ENCODE results near the gene PPP1R26. TPM values are rescaled to one million over a fixed set of nuclear protein-coding genes. Genes with fewer than 3 reads are reported as not detected.

The PPP1R26 gene
- total and polyA plus RNA-seq, 2 experiments from 2014 or later: 10.7 to 49.8 TPM

- peak overlapping the region; percentile 83 for H3K4me3 ChIP-seq
- H3K79me2 ChIP-seq (replicated peaks; ENCODE audit: insufficient read depth): peaks cover 19% of the 10 kb centered on the region
- 0 out of 2 replicates have a peak, but pooled peaks cover 3% of the 10 kb centered on the region for H3F3A ChIP-seq (replicated peaks; ENCODE audit: low read depth)
- peaks cover 10% of the 10 kb centered on the region for H3K27me3 Mint-ChIP-seq (ENCODE audit: insufficient read depth, low read depth, poor library complexity)
- no peaks in the 10 kb centered on the region; the same call in 1 of the 2 replicates for H3K4me1 ChIP-seq (ENCODE audit: insufficient read depth)
- no peak overlapping the region for H3K27ac Mint-ChIP-seq
- H3K27me3 ChIP-seq (ENCODE audit: insufficient read depth): no peaks in the 10 kb centered on the region
- peaks cover 8% of the 10 kb centered on the region; the same call in 1 of the 2 replicates for H3K36me3 ChIP-seq (ENCODE audit: insufficient read depth)
- no peaks in the 10 kb centered on the region; the same call in none of the 2 replicates for H4K20me1 ChIP-seq (replicated peaks; ENCODE audit: insufficient read depth)
- no peak overlapping the region for H3K27ac ChIP-seq (ENCODE audit: low read depth)
- peak overlapping the region; percentile 95 for H3K4me2 ChIP-seq
- peak; percentile 89 for DNase-seq (ENCODE audit: low spot score)
- H2AFZ ChIP-seq: peak overlapping the region; percentile 94
- no peaks in the 10 kb centered on the region for H3K9me2 ChIP-seq (ENCODE audit: insufficient read depth)
- peak; percentile 75 for ATAC-seq
- H3K4me1 Mint-ChIP-seq: peaks cover 12% of the 10 kb centered on the region
- H3K4me3 Mint-ChIP-seq: peak overlapping the region; percentile 82
- peaks cover 31% of the 10 kb centered on the region for H3K36me3 Mint-ChIP-seq (ENCODE audit: low read depth)
- TF ChIP-seq, protein P1, sequence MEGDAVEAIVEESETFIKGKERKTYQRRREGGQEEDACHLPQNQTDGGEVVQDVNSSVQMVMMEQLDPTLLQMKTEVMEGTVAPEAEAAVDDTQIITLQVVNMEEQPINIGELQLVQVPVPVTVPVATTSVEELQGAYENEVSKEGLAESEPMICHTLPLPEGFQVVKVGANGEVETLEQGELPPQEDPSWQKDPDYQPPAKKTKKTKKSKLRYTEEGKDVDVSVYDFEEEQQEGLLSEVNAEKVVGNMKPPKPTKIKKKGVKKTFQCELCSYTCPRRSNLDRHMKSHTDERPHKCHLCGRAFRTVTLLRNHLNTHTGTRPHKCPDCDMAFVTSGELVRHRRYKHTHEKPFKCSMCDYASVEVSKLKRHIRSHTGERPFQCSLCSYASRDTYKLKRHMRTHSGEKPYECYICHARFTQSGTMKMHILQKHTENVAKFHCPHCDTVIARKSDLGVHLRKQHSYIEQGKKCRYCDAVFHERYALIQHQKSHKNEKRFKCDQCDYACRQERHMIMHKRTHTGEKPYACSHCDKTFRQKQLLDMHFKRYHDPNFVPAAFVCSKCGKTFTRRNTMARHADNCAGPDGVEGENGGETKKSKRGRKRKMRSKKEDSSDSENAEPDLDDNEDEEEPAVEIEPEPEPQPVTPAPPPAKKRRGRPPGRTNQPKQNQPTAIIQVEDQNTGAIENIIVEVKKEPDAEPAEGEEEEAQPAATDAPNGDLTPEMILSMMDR (conservative IDR thresholded peaks at IDR 0.05; ENCODE audit: low read depth in 2 of 2): no peak
- TF ChIP-seq REST (IDR thresholded peaks at IDR 0.05; ENCODE audit: unreplicated experiment): no peak
- peak; percentile 49; the same call in 1 of the 2 replicates for TF ChIP-seq POLR2AphosphoS5 (IDR thresholded peaks at IDR 0.05; ENCODE audit: low read depth)
- no peak for TF ChIP-seq EZH2 (IDR thresholded peaks at IDR 0.05; ENCODE audit: low read depth, unreplicated experiment)
- TF ChIP-seq CREB1 (CRISPR knock-in tag; IDR thresholded peaks at IDR 0.05; ENCODE audit: low read depth): no peak
- TF ChIP-seq, protein P2, sequence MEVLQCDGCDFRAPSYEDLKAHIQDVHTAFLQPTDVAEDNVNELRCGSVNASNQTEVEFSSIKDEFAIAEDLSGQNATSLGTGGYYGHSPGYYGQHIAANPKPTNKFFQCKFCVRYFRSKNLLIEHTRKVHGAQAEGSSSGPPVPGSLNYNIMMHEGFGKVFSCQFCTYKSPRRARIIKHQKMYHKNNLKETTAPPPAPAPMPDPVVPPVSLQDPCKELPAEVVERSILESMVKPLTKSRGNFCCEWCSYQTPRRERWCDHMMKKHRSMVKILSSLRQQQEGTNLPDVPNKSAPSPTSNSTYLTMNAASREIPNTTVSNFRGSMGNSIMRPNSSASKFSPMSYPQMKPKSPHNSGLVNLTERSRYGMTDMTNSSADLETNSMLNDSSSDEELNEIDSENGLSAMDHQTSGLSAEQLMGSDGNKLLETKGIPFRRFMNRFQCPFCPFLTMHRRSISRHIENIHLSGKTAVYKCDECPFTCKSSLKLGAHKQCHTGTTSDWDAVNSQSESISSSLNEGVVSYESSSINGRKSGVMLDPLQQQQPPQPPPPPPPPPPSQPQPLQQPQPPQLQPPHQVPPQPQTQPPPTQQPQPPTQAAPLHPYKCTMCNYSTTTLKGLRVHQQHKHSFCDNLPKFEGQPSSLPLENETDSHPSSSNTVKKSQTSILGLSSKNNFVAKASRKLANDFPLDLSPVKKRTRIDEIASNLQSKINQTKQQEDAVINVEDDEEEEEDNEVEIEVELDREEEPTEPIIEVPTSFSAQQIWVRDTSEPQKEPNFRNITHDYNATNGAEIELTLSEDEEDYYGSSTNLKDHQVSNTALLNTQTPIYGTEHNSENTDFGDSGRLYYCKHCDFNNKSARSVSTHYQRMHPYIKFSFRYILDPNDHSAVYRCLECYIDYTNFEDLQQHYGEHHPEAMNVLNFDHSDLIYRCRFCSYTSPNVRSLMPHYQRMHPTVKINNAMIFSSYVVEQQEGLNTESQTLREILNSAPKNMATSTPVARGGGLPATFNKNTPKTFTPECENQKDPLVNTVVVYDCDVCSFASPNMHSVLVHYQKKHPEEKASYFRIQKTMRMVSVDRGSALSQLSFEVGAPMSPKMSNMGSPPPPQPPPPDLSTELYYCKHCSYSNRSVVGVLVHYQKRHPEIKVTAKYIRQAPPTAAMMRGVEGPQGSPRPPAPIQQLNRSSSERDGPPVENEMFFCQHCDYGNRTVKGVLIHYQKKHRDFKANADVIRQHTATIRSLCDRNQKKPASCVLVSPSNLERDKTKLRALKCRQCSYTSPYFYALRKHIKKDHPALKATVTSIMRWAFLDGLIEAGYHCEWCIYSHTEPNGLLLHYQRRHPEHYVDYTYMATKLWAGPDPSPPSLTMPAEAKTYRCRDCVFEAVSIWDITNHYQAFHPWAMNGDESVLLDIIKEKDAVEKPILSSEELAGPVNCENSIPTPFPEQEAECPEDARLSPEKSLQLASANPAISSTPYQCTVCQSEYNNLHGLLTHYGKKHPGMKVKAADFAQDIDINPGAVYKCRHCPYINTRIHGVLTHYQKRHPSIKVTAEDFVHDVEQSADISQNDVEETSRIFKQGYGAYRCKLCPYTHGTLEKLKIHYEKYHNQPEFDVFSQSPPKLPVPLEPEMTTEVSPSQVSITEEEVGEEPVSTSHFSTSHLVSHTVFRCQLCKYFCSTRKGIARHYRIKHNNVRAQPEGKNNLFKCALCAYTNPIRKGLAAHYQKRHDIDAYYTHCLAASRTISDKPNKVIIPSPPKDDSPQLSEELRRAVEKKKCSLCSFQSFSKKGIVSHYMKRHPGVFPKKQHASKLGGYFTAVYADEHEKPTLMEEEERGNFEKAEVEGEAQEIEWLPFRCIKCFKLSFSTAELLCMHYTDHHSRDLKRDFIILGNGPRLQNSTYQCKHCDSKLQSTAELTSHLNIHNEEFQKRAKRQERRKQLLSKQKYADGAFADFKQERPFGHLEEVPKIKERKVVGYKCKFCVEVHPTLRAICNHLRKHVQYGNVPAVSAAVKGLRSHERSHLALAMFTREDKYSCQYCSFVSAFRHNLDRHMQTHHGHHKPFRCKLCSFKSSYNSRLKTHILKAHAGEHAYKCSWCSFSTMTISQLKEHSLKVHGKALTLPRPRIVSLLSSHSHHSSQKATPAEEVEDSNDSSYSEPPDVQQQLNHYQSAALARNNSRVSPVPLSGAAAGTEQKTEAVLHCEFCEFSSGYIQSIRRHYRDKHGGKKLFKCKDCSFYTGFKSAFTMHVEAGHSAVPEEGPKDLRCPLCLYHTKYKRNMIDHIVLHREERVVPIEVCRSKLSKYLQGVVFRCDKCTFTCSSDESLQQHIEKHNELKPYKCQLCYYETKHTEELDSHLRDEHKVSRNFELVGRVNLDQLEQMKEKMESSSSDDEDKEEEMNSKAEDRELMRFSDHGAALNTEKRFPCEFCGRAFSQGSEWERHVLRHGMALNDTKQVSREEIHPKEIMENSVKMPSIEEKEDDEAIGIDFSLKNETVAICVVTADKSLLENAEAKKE (CRISPR knock-in tag; IDR thresholded peaks at IDR 0.05): no peak
- no peak for TF ChIP-seq STAT1 (IDR thresholded peaks at IDR 0.05; ENCODE audit: unreplicated experiment)
- no peak for TF ChIP-seq ZNF114 (CRISPR knock-in tag; IDR thresholded peaks at IDR 0.05)
- no peaks in the 10 kb centered on the region; the same call in 2 of the 3 replicates for H3K9me3 Mint-ChIP-seq
Observed at GRCh38 chr9:135499326-135500070, 19.9 kb downstream of the PPP1R26 start.

Measured in GM23338 (cell line).